ENCODE measurements around the gene TMEM54.

Gene TMEM54

DNA sequence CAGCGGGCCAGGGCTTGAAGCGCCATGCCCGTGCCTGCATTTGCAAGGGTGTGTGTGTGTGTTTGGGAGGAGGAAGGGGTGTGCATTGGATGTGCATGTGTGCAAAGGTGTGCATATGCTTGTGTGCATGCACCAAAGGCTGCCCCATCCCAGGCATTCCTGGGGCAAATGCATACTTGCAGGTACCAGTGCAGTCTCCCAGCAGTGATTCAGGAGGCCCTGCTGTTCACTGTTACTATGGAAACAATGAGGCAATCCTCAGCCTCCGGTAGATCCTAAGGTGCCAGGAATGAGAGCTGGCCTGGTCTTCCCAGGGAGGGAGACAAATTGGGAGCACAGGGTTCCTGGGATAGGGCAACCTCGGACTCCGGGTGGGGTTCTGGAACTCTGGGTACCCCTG lies 23.0 kb downstream of the TMEM54 start:
- no peak for DNase-seq

DNA sequence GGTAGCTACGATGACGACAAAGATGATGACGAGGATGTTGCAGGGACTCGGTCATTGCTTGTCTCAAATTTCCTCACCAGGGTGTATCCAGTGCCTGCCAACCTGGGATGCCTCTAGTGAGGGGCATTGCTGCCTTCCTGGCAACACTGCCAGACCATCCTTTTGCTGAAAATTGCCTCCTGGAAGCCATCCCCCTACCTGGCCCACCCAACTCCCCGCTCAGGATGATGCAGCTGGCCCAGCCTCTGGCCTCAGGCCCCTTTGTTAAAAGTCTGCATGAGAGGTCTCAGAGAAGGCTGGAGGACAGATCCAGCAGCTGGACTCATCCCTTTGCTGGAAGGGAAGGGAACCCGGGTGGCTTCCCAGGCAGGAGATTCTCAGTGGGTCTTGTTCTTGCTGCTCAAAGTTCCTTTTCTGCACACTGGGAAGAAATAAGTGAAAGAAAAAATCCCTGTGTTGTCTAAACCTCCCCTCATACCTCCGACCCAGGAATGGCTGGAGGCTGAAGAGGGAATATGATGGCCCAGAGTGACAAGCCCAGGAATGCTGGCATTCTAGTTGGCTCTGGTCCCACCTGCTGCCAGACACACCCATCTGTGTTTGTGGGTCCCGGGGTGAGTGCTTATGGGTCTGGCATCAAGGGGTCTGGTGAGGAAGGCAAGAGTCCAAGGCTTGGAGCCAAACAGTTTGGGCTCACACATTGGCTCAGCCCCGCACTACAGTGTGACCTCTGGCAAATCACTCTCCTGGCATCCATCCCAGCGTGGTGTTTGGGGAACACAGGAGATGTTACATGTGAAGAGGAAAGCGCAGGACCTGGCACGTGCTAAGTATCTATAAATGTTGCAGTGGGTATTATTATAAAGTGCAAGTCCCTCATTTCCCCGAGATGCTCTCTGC lies 23.7 kb downstream of the TMEM54 start:
- DNase-seq = no peak

GRCh38 chr1:32876341-32877210 lies 24.6 kb downstream of the TMEM54 start:
- DNase-seq = peak; percentile 62

DNA sequence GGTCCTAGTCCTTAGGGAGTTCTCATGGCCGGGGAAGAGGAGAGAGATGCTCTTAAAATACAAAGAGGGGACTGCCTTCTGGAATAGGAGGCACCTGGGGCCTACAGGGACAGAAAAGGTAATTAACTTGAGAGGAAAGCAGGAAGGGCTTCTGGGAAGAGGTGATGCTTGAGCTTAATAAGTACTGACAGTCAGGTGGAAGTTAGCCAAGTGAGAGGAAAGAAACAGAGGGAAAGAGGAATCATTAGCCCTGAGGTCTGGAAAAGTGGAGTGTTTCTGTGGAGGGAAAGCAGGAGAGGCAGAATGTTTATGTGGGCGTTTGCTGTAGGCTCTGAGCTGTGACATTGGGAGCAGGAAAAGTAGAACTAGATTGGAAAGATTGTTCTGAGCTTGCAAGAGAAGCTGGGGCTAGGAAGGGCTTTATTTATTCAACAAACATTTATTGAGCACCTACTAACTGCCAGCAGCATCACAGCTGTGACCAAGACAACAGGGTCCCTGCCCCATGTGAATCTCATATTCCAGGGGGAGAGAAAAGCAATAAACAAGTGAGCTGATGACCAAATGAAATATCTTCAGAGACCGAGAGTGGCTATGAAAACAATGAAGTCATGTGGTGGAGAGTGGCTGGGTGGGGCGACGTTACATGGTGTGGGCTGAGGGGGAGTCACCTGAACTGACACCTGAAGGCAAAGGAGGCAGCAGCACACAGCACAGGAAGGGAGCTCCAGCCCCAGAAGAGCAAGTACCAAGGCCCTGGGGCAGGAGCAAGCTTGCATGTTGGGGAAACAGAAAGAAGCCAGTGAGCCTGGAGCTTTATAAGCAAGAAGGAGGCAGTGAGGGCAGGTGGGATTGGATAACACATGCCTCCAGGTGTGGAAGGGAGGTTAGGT lies 26.1 kb downstream of the TMEM54 start:
- no peak for DNase-seq

DNA sequence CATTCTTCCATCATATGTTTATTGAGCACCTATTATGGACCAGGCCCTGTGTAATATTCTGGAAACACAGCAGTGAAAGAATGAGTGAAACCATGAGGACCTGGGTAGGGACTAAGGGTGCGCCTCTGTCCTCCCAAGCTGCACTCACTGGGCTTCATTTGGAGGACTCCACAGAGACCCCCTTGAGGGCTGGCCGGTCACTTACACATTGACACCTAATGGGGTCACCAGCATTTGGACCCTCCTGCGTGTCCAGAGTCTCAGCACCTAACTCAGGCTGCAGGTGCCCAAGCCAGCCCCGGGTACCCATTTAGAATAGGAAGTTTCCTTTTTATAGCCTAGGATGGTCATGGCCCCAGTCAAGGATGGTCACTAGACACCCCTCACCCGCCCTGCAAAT lies 27.7 kb downstream of the TMEM54 start:
- no peak for DNase-seq

- no peak for DNase-seq
These were observed 29.1 kb downstream of the TMEM54 start for GRCh38 chr1:32872192-32872460.

- DNase-seq = no peak
These were observed 29.6 kb downstream of the TMEM54 start for GRCh38 chr1:32871364-32872191.

- no peak for DNase-seq
These were observed 30.4 kb downstream of the TMEM54 start, which contains the start of gene FNDC5 for GRCh38 chr1:32870615-32871363. Gene FNDC5 (minus strand): TSS chr1:32870912.

GRCh38 chr1:32869923-32870614 lies 31.1 kb downstream of the TMEM54 start:
- no peak for DNase-seq

GRCh38 chr1:32868806-32869455 lies 32.3 kb downstream of the TMEM54 start:
- DNase-seq = no peak

- no peak for DNase-seq
These were observed 33.1 kb downstream of the TMEM54 start for GRCh38 chr1:32868085-32868484.

- no peak for DNase-seq
These were observed 33.5 kb downstream of the TMEM54 start for GRCh38 chr1:32867671-32868070.

- DNase-seq = no peak
These were observed 34.0 kb downstream of the TMEM54 start for GRCh38 chr1:32867151-32867550.

GRCh38 chr1:32865639-32866405 lies 35.4 kb downstream of the TMEM54 start:
- DNase-seq = no peak

- DNase-seq = no peak
These were observed 36.7 kb downstream of the TMEM54 start for GRCh38 chr1:32864375-32865019.

DNA sequence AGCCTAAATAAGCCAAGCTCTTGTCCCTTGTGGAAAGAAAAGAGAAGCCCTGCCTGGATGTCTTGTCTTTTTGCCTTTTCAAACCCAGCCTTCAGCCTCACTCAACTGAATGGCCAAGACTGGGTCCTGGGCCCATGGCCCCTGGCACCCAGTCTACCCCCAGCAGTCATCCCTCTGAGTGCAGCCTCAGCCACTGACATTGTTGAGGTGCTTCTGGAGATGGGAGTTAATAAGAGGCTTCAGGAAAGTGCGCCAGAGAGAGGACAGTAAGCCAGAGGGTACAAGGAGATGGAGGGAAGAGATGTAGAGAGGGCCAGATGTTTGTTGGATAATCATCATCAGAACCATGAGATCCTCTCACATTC lies 37.3 kb downstream of the TMEM54 start:
- DNase-seq = no peak

GRCh38 chr1:32863218-32863880 lies 37.8 kb downstream of the TMEM54 start:
- no peak for DNase-seq
